Kidney epithelial cell (primary cell): ENCODE results near the gene TAAR9. TPM values are rescaled to one million over a fixed set of nuclear protein-coding genes. Genes with fewer than 3 reads are reported as not detected.
A peak's percentile ranks its signal among the peaks of the same experiment; 100 is the strongest.

Experiments used
- DNase-seq: peaks from one replicate; pipeline ENCODE4 v3.0.0-alpha.2; 2010; ENCODE audit warnings: low read depth
- H3K27me3 ChIP-seq: 2 replicates; pipeline ENCODE4 v1.6.0; 2011; ENCODE audit warnings: low read length; ENCODE audit not compliant: control insufficient read depth, insufficient read depth
- H3K36me3 ChIP-seq: 2 replicates; pipeline ENCODE4 v1.5.1; 2011; ENCODE audit warnings: low read length; ENCODE audit not compliant: control insufficient read depth, insufficient read depth
- H3K4me3 ChIP-seq: 2 replicates; pipeline ENCODE4 v1.5.1; 2011; ENCODE audit warnings: low read depth, mild to moderate bottlenecking, control low read depth, low read length
- CTCF ChIP-seq: IDR thresholded peaks from 2 replicates; pipeline ENCODE4 v1.5.1; 2011; ENCODE audit warnings: mild to moderate bottlenecking, moderate library complexity, low read length, control low read depth, inconsistent platforms; ENCODE audit not compliant: insufficient read depth, poor library complexity, severe bottlenecking
- total RNA-seq: library from RNA; depleted of rRNA; stranded (reverse); fragments of >200 nt; gene quantifications from 2 replicates; pipeline ENCODE4 v1.2.3, GENCODE V29; 2015

Gene TAAR9
- total RNA-seq, 1 donor from 2014 or later = not detected

DNA sequence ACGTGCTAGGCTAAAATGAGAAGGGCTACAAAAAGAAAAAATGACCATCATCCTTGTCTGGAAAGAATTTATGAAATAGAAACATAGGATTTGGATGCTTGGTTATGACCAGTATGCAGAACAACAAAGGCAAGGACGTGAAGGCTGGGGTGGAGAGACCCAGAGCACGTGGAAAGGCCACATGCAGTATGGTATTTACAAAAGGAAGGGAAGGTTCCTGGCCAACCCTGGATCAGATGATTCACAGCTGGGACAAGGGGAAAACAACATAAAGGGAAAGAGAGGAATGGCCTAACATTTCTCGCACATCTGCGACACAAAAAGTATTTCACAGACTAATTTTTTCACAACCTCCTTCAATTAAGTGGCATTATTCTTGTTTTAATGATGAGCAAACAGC is 33.3 kb upstream of the TAAR9 start:
- H3K4me3 ChIP-seq = no peak overlapping the region
- no peaks in the 10 kb centered on the region for H3K27me3 ChIP-seq
- no peak for TF ChIP-seq CTCF
- no peaks in the 10 kb centered on the region for H3K36me3 ChIP-seq
- DNase-seq = no peak

DNA sequence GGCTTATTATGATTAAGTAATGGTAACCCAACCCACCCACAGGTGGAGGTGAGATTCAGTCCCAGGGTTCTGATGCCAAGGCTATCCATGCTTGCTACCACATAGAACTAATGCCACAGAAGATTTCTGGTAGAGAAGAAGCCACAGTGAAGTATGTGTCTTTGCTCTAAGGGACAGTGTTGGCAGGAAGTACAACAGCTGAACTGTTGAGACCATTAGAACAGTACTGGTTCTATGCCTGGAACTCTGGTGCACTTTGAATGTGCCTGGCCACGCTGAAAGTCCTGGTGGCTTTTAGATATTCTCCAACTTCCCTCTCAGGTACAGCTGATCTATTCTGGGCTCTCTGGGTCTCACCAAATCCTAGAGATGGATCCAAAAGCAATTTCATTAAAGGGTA is 32.9 kb upstream of the TAAR9 start:
- no peak for TF ChIP-seq CTCF

DNA sequence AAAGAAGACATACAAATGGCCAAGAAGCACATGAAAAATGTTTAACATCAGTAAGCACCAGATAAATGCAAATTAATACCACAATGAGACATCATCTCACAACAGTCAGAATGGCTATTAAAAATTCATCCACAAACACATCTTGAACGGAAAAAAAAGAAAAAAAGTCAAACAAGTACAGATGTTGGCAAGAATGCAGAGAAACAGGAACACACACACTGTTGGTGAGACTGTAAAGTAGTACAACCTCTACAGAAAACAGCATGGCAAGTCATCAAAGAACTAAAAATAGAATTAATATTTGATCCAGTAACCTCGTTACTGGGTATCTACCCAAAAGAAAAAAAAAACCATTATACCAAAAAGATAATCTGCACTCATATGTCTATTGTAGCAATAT is 31.6 kb upstream of the TAAR9 start:
- H3K4me3 ChIP-seq = no peak overlapping the region
- no peak for DNase-seq
- H3K36me3 ChIP-seq = no peaks in the 10 kb centered on the region
- TF ChIP-seq CTCF = no peak
- no peaks in the 10 kb centered on the region for H3K27me3 ChIP-seq

More for the DNA sequence above, 32.9 kb upstream of the TAAR9 start:
- DNase-seq = no peak
- Histone ChIP-seq H3K27me3 (no peaks in the 10 kb centered on the region), H3K36me3 (no peaks in the 10 kb centered on the region), H3K4me3 (no peak overlapping the region)

DNA sequence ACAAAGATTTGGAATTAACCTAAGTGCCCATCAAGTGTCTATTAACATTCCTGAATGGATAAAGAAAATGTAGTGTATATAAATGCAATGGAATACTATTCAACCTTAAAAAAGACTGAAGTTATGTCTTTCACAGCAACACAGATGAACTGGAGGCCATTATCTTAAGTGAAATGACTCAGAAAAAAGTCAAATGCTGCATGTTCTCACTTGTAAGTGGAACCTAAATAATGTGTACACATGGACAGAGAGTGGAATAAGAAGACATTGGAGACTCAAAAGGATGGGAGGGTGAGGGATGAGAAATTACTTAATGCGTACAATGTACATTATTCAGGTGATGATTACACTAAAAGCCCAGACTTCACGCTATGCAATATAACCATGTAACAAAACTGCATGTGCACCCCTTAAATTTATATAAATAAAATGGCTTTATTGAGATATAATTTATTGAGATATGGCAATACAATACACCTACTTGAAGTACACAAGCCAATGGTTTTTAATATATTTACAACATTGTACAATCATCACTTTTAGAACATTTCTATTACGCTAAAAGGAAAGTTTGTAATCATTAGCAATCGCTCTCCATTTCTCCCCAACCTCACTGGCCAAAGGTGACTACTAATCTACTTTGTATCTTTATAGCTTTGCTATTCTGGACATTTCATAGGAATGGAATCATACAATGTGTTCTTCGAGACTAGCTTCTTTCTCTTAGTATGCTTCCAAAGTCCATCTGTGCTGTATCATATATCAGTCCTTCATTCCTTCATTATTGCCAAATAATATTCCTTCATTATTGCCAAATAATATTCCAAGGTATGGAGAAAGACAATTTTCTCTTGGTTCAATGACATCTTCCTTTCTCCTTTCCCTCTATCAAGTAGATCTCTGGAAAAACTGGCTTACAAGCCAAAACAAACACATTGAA is 30.9 kb upstream of the TAAR9 start:
- Histone ChIP-seq H3K36me3 (no peaks in the 10 kb centered on the region), H3K27me3 (no peaks in the 10 kb centered on the region), H3K4me3 (no peak overlapping the region)
- no peak for DNase-seq
- TF ChIP-seq CTCF = no peak

GRCh38 chr6:132511210-132511830 is 26.8 kb upstream of the TAAR9 start:
- no peak for TF ChIP-seq CTCF
- no peak for DNase-seq
- Histone ChIP-seq H3K27me3 (no peaks in the 10 kb centered on the region), H3K4me3 (peak overlapping the region; percentile 75), H3K36me3 (no peaks in the 10 kb centered on the region)
